Fibroblast of skin of back (primary cell): ENCODE results near the gene RNF181.
A peak's percentile ranks its signal among the peaks of the same experiment; 100 is the strongest.
"Not testable (repeated sequence)": the region's sequence is repeated elsewhere in the genome, so short reads cannot be mapped to it uniquely, and the experiment has no call there.

Experiments used
- DNase-seq: peaks from one replicate; pipeline ENCODE4 v3.0.0-alpha.2; 2013

RNF181 gene

DNA sequence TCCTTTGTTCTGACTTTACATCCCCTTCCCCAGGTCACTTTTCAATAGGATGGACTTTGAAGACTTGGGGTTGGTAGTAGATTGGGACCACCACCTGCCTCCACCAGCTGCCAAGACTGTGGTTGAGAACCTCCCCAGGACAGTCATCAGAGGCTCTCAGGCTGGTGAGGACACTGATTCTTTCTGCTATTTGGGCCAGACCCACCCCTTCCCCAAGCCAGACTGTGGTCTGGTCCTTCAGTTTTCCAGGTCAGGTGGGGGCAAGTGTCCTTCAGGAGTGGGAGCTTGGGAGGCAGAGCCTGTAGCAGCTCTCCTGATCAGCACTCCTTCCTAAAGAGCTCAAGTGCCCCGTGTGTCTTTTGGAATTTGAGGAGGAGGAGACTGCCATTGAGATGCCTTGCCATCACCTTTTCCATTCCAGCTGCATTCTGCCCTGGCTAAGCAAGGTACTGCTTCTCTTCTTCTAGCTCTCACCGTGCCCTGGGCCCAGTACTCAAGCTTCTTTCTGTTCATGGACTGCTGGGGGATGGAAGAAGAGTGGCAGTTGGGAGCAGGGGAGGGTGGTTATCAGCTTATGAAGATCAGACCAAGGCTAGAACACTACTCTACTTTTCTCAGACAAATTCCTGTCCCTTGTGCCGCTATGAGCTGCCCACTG lies 1.1 kb downstream of the RNF181 start:
- no peak for DNase-seq

- DNase-seq: no peak
These were observed 1.7 kb downstream of the RNF181 start for GRCh38 chr2:85597241-85597640.

GRCh38 chr2:85598594-85599340 lies 3.2 kb downstream of the RNF181 start:
- DNase-seq: no peak

- no peak for DNase-seq
These were observed 4.1 kb downstream of the RNF181 start for GRCh38 chr2:85599468-85600234.

- DNase-seq: no peak
These were observed 4.7 kb downstream of the RNF181 start for GRCh38 chr2:85600235-85600575.

DNA sequence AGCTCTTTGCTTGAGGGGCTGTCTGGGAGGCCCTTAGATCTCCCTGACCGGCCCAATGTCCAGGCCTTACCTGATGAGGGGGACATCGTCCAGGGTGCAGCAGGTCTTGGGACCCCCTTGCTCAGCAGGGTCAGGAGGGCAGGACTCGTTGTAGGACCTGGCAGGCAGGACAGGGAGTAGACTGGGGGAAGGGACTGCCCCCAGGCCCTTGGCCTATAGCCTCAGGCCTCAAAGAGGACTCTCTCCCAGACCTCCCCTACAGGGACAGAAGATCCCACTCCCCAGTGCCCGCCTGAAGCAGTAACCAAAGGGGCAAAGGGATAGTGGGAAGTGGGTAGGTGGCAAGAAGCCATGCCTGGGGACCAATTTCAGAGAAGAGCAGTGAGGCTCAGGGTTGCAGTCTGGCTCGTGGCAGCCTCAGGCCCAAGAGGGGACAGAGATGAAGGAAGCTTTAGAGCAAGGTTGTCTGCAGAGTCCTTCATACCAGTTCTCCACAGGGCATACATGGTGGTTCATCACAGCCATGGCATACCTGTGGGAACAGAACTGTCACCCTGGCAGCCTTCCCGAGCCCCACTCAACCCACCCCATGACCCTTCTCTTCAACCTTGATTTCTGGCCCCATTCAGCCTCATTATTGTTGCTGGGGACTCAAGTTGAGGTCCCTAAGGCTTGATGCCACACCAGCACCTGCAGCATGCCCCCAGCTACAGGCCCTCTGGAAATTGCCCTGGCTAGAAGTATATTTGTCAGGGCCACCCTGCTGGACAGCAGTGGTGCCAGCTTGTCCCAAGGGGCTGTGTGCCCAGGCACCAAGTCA lies 5.6 kb downstream of the RNF181 start:
- no peak for DNase-seq

DNA sequence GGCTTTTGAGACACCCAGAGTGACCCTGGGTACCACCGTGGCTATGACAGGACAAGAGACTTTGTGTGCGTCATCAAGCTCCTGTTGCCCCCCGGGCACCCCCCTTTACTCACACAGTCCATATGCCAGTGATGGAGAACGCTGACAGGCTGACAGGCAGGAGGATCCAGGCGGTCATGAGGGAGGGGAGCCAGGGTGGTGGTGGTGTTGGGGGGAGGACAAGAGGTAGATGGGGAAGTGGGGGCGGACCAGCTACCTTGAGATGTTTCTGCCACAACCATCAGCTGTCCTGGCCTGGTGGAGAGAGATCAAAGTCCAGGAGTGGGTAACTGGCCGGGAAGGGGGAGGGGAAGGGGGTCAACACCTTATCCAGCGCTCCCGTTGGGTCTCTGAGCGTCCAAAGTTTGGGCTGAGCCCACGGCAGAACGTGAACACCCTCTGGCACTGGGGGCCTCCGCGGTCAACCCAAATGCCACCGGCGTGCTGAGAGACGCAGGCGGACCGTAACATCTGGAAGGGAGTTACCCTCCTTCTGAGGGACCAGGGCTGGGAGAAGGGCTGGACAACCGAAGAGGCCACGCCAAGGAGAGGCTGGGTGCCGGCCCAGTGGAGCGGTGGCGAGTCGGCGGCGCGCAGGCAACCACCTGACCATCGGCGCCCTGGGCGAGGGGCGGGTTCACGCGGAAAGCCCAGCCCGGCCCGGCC lies 6.4 kb downstream of the RNF181 start:
- peak; percentile 26 for DNase-seq

DNA sequence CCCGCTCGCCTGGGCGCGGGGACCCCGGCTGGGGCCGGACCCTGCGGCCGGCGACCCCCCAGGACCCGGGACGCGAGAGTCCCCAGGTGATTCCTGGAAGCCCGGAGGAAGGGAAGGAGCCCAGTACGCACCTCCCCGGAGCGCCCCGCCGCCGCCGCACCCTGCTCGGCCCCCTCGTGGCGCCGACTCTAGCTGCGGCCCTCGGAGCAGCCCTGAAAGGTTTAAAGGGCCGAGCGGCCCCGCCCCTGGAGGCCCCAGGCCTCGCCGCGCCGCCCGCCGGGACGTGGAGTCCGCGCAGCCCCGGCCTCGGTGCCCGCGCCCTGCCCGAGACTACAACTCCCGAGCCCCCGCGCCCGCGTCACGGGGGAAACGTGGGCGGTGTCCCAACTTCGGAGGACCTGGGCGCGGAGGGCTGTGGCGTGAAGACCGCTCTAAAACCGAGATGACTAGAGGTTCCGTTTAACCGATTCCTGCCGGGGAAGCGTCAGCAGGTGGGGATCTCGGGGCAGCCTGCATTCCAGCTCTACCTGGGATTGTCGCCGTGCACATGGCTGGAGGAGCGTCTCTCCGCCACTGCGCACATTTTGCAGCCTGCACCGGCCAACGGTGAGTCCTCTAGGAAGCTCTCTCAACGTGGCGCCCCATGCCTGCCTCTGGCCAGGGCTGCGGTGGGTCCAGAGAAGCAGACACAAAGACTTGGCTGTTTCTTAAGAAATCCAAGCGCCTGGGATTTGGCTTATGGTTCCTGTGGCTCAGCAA lies 7.1 kb downstream of the RNF181 start, which contains the start of gene TMEM150A:
TSS of gene TMEM150A (minus strand) at position 223 of the 759 bp plus-strand sequence. CDS start 750 bp downstream, outside the sequence.
- peak; percentile 92 for DNase-seq

DNA sequence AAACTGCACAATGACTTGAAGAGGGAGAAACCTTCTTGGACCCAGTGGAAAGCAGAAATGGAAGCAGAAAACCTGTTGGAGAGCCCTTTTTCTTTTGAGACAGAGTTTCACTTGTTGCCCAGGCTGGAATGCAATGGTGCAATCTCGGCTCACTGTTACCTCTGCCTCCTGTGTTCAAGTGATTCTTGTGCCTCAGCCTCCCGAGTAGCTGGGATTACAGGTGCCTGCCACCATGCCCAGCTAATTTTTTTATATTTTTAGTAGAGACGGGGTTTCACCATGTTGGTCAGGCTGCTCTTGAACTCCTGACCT lies 8.5 kb downstream of the RNF181 start:
- DNase-seq: not testable (repeated sequence)

DNA sequence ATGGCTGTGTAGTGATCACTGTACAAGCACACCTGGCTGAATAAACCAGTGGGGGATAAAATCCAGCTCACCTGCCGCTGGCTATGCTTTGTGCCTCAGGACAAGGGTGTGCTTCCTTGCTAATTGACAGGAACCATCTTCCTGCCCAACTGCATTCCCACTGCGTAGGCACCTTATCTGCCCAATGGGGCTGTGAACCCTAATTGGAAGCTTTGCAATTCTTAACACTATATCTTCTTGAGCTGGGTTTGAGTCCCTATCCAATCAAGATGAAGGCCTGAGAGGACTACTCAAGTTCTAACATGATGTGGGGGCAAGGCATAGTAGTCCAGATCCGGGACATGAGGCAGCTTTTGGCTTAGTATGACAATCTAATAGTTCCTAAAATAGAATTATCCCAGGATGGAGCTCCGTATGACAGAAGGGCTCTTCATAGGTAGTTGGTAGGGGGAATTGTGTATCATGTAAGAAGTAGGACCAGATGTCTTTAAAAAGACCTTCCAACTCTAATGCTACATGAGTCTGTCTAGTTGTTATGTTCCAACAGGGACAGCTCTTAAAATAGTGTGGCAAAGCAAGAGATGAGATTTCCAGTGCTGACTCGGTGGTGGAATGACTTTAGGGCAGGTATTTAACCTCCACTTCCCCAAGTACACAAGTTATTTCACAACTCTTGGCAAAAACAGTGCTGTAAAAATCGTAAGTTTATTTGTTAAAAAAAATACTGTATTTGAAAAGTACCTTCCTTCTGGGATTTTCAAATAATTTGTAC lies 9.2 kb downstream of the RNF181 start:
- no peak for DNase-seq

GRCh38 chr2:85605406-85606115 lies 10.0 kb downstream of the RNF181 start:
- DNase-seq: peak; percentile 95

DNA sequence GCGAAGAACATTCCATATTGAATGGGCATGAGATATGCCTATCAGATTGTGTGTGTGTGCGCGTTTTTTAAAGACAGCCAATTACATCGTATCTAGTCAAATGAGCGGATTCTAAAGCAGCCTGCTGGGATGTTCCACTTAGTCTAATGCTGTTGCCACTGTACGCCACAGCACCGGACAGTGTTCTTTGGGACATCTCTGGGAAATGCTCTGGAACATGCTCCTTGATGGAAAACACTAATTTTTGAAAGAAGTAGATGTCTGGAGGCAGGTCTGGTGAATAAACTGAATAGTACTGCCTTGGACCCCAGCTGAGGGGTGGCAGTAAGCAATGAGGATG lies 10.5 kb downstream of the RNF181 start:
- DNase-seq: no peak

GRCh38 chr2:85607268-85608215 lies 12.0 kb downstream of the RNF181 start:
- no peak for DNase-seq

GRCh38 chr2:85611217-85611704 lies 15.7 kb downstream of the RNF181 start:
- no peak for DNase-seq

DNA sequence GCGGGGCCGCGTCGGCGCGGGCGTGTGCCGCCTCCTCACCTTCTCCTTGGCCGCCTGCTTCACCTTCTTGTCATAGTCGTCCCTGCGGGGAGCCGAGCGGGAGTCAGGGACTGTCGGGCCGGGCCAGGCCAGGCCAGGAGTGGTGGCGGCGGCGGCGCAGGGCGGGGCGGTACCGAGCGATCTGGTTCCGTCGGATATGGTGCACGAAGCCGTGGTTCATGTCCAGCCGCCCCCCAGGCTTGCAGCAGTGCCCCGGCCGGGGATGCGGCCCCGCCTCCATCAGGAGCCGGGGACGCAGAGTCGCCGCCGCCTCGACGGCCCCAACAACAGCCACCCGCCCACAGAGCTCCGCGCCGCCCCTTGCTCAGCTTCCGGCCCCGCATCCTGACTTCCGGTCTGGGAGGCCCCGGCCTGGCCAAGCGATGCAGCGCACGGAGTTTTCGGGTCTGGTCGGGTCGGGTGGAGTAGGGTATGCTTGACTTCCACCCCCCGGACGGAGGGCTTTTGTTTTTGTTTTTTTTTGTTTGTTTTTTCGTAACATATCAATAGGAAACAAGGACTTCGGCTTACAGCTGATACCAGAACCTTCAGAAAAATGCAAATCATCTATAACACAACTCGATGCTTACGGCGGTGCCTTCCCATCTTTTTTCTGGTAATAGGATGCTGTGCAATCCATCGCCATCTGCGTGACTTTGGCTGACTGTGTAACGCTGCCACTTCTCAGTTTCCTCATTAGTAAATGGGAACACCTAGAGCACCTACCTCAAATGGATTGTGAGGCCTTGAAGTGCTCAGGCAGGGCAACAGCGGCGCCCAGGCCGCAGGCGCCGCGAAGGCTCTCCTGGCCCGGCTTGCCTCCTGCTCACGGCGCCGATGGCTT lies 16.4 kb downstream of the RNF181 start, which contains the start of gene C2orf68:
TSS of gene C2orf68 (minus strand) at position 362 of the 883 bp plus-strand sequence. CDS start at position 280, 82 bp downstream.
- peak; percentile 90 for DNase-seq

- no peak for DNase-seq
These were observed 18.4 kb downstream of the RNF181 start for GRCh38 chr2:85613717-85614515.
